Mesenchymal stem cell (in vitro differentiated cells and primary cell): Measurements from ENCODE around the gene PDHA2. TPM values are rescaled to one million over a fixed set of nuclear protein-coding genes. Genes with fewer than 3 reads are reported as not detected.

ENCODE experiments used
- DNase-seq: peaks from one replicate; pipeline ENCODE4 v3.0.0-alpha.2; 2013
- H2AFZ ChIP-seq: one replicate; pipeline ENCODE4 v1.6.1; 2013; ENCODE audit warnings: low read depth, mild to moderate bottlenecking, control low read depth, inconsistent platforms, low read length, moderate library complexity
- H2AK5ac ChIP-seq: 2 replicates; pipeline ENCODE4 v1.6.1; 2013; ENCODE audit warnings: low read length, moderate library complexity, mild to moderate bottlenecking, inconsistent platforms; ENCODE audit not compliant: severe bottlenecking
- H2BK120ac ChIP-seq: one replicate; pipeline ENCODE4 v1.6.1; 2013; ENCODE audit warnings: low read depth, mild to moderate bottlenecking, inconsistent platforms, low read length, moderate library complexity
- H2BK12ac ChIP-seq, 2 experiments: one replicate each; pipeline ENCODE4 v1.6.1; 2013; ENCODE audit warnings: inconsistent platforms in 2 of 2, low read length in 2 of 2, mild to moderate bottlenecking in 2 of 2, moderate library complexity in 2 of 2, control low read depth in 1 of 2
- H2BK15ac ChIP-seq: one replicate; pipeline ENCODE4 v1.6.1; 2013; ENCODE audit warnings: mild to moderate bottlenecking, low read depth, inconsistent platforms; ENCODE audit not compliant: poor library complexity, severe bottlenecking
- H2BK5ac ChIP-seq: 2 replicates; pipeline ENCODE4 v1.6.1; 2013; ENCODE audit warnings: low read depth, mild to moderate bottlenecking, low read length, control low read depth, inconsistent platforms; ENCODE audit not compliant: poor library complexity, severe bottlenecking
- H3K14ac ChIP-seq, 2 experiments: one replicate each; pipeline ENCODE4 v1.6.1; 2013; ENCODE audit warnings: inconsistent platforms in 2 of 2, low read length in 2 of 2, control low read depth in 1 of 2, mild to moderate bottlenecking in 1 of 2, moderate library complexity in 1 of 2
- H3K18ac ChIP-seq, 2 experiments: one replicate each; pipeline ENCODE4 v1.6.1; 2013; ENCODE audit warnings: inconsistent platforms in 2 of 2, low read length in 2 of 2, control low read depth in 1 of 2, low read depth in 1 of 2, mild to moderate bottlenecking in 1 of 2
- H3K23ac ChIP-seq, 2 experiments: one replicate each; pipeline ENCODE4 v1.6.1; 2013; ENCODE audit warnings: inconsistent platforms in 2 of 2, low read length in 2 of 2, mild to moderate bottlenecking in 2 of 2, moderate library complexity in 2 of 2, control low read depth in 1 of 2
- H3K27ac ChIP-seq: 2 replicates; pipeline ENCODE4 v1.5.1; 2013; ENCODE audit warnings: mild to moderate bottlenecking, moderate library complexity, low read length, control low read depth, inconsistent platforms; ENCODE audit not compliant: poor library complexity, severe bottlenecking
- H3K27me3 ChIP-seq, 2 experiments: 2 replicates each; pipeline versions ENCODE4 v1.6.1 to v1.7.0; 2013; ENCODE audit warnings: low read length in 2 of 2, mild to moderate bottlenecking in 2 of 2, moderate library complexity in 2 of 2, control low read depth in 1 of 2, inconsistent platforms in 1 of 2; ENCODE audit not compliant: control insufficient read depth in 1 of 2, insufficient read depth in 1 of 2
- H3K36me3 ChIP-seq, 2 experiments: 2 replicates each; pipeline versions ENCODE4 v1.6.1 to v1.7.0; 2013; ENCODE audit warnings: low read length in 2 of 2, control low read depth in 1 of 2, inconsistent platforms in 1 of 2, low read depth in 1 of 2, mild to moderate bottlenecking in 1 of 2; ENCODE audit not compliant: insufficient read depth in 2 of 2, control insufficient read depth in 1 of 2
- H3K4ac ChIP-seq, 2 experiments: one replicate each; pipeline ENCODE4 v1.6.1; 2013; ENCODE audit warnings: inconsistent platforms in 2 of 2, low read length in 2 of 2, mild to moderate bottlenecking in 2 of 2, moderate library complexity in 2 of 2, control low read depth in 1 of 2, low read depth in 1 of 2
- H3K4me1 ChIP-seq: 2 replicates; pipeline ENCODE4 v1.6.1; 2013; ENCODE audit warnings: low read depth, low read length, control low read depth; ENCODE audit not compliant: control insufficient read depth, insufficient read depth
- H3K4me2 ChIP-seq: 2 replicates; pipeline ENCODE4 v1.6.1; 2013; ENCODE audit warnings: low read length, mild to moderate bottlenecking, inconsistent platforms; ENCODE audit not compliant: poor library complexity, severe bottlenecking
- H3K4me3 ChIP-seq, 2 experiments: 2 replicates each; pipeline versions ENCODE4 v1.5.1 to v1.7.0; 2013; ENCODE audit warnings: low read length in 2 of 2, mild to moderate bottlenecking in 2 of 2, control low read depth in 1 of 2, low read depth in 1 of 2; ENCODE audit not compliant: insufficient read depth in 1 of 2
- H3K79me1 ChIP-seq: replicated peaks from 2 replicates; pipeline ENCODE4 v1.6.1; 2013; ENCODE audit warnings: mild to moderate bottlenecking, control low read depth, low read length, inconsistent platforms; ENCODE audit not compliant: poor library complexity, severe bottlenecking
- H3K9ac ChIP-seq: 2 replicates; pipeline ENCODE4 v1.7.0; 2013; ENCODE audit warnings: mild to moderate bottlenecking, low read length, moderate library complexity
- H3K9me3 ChIP-seq: 2 replicates; pipeline ENCODE4 v1.7.0; 2013; ENCODE audit warnings: mild to moderate bottlenecking, low read length; ENCODE audit not compliant: control insufficient read depth
- H4K8ac ChIP-seq: one replicate; pipeline ENCODE4 v1.6.1; 2013; ENCODE audit warnings: inconsistent platforms, mild to moderate bottlenecking, low read length, moderate library complexity
- H4K91ac ChIP-seq: one replicate; pipeline ENCODE4 v1.6.1; 2013; ENCODE audit warnings: mild to moderate bottlenecking, low read length, inconsistent platforms
- WGBS: methylation state at CpG from one replicate; pipeline ENCODE4 v1.1.7; 2013; ENCODE audit warnings: mixed read lengths; 5-methylcytosine and 5-hydroxymethylcytosine counted together
- polyA plus RNA-seq, 2 experiments: library from polyadenylated mRNA; stranded (reverse); fragments of 200-250 nt; gene quantifications; one replicate each; pipeline ENCODE4 v1.2.3, GENCODE V29; 2013

PDHA2 gene
- polyA plus RNA-seq (2013, experiment 1 of 2), result not detected
- not detected for polyA plus RNA-seq (2013, experiment 2 of 2)

DNA sequence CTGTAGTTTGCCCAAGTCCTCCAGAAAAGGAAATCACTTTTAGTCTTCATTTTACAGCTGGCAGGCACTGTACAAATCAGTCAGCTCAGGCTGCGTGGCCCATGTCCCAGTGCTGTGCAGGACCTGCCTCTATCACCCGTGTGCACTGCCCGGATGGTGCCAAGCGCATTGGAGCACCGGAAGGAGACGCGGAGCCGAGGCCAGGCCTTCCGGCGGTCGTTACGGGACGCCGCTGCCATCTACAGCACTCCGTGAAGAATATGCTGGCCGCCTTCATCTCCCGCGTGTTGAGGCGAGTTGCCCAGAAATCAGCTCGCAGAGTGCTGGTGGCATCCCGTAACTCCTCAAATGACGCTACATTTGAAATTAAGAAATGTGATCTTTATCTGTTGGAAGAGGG, at the start of gene PDHA2:
PDHA2 (plus strand) TSS at position 203 of the 400 bp plus-strand sequence; CDS start at position 261, 58 bp downstream.
- Histone ChIP-seq H3K23ac (no peak within 1 kb of the TSS), H3K4ac (no peak within 1 kb of the TSS), H2BK15ac (no peak within 1 kb of the TSS), H3K4me1 (no peaks in the 10 kb centered on the region), H3K18ac (no peak within 1 kb of the TSS), H2BK5ac (no peak within 1 kb of the TSS), H3K79me1 (no peaks in the 10 kb centered on the region), H3K27ac (no peak within 1 kb of the TSS), H2AFZ (no peak within 1 kb of the TSS), H2BK12ac (no peak within 1 kb of the TSS), H4K8ac (no peak within 1 kb of the TSS), H3K9me3 (peaks cover 9% of the 10 kb centered on the region), H2AK5ac (no peak within 1 kb of the TSS), H3K27me3 (no peaks in the 10 kb centered on the region), H2BK120ac (no peak within 1 kb of the TSS), H3K36me3 (no peaks in the 10 kb centered on the region), H3K9ac (no peak within 1 kb of the TSS), H3K4me2 (no peak within 1 kb of the TSS), H3K4me3 (no peak within 1 kb of the TSS), H4K91ac (no peak within 1 kb of the TSS), H3K14ac (no peak within 1 kb of the TSS)
- 96% methylated on average over 22 of the region's 22 CpGs for WGBS
- DNase-seq, result no peak

DNA sequence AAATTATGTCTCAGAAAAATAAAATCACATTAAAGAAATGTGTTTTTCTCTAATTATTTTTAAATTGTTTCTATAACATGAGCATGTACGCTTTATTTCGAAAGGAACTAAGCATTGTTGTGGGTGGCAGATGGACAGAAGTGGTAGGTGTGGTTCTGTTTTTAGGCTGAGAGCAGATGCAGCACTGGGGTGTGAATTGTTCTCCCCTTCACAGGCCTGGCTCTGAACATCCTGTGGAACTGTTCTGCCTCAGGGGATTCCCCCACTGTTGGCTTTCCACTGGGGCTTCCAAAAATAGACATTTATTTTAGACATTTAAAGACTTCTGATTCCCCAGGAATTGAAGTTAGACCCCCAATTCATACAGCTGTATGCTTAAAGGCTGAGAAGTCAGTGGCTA, 41.9 kb upstream of the PDHA2 start:
- 76% methylated on average over 2 of the region's 2 CpGs for WGBS
- Histone ChIP-seq H3K36me3 (no peaks in the 10 kb centered on the region), H2BK12ac (no peak overlapping the region), H2AFZ (no peak overlapping the region), H3K27ac (no peak overlapping the region), H2BK15ac (no peak overlapping the region), H4K8ac (no peak overlapping the region), H3K23ac (no peak overlapping the region), H3K18ac (no peak overlapping the region), H3K4me3 (no peak overlapping the region), H2BK5ac (no peak overlapping the region), H3K4me2 (no peak overlapping the region), H3K9ac (no peak overlapping the region), H2BK120ac (no peak overlapping the region), H3K79me1 (no peaks in the 10 kb centered on the region), H3K9me3 (peaks cover 7% of the 10 kb centered on the region), H3K4me1 (no peaks in the 10 kb centered on the region), H3K14ac (no peak overlapping the region), H3K4ac (no peak overlapping the region), H3K27me3 (no peaks in the 10 kb centered on the region), H2AK5ac (no peak overlapping the region), H4K91ac (no peak overlapping the region)
- DNase-seq, result no peak

DNA sequence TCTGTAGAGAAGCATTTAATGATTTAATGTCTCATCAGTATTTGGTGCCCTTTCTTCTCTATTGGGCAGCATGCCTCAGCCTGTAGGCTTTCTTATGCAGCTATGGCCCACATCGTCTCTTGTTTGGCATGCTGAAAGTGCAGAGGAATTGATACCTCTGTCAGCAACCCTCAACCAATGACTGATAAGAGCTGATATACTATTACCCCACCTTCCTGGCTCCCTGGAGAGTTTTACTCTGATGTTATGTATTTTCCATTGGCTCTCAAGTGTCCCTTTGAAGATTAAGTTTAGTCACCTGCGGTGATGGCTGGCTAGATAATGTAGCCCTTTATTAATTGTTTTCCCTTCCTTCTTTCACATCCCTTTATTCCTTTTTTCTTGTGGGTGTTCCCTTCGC, 41.2 kb upstream of the PDHA2 start:
- no peak for DNase-seq
- H3K18ac ChIP-seq, result no peak overlapping the region
- no peak overlapping the region for H3K23ac ChIP-seq
- H3K9me3 ChIP-seq, result peaks cover 7% of the 10 kb centered on the region
- H3K9ac ChIP-seq, result no peak overlapping the region
- H3K36me3 ChIP-seq, result no peaks in the 10 kb centered on the region
- H2BK15ac ChIP-seq, result no peak overlapping the region
- H3K27me3 ChIP-seq, result no peaks in the 10 kb centered on the region
- no peaks in the 10 kb centered on the region for H3K4me1 ChIP-seq
- H3K27ac ChIP-seq, result no peak overlapping the region
- H3K14ac ChIP-seq, result no peak overlapping the region
- no peak overlapping the region for H4K8ac ChIP-seq
- H2AK5ac ChIP-seq, result no peak overlapping the region
- no peak overlapping the region for H3K4me3 ChIP-seq
- 50% methylated on average over 2 of the region's 3 CpGs for WGBS
- no peak overlapping the region for H3K4me2 ChIP-seq
- no peak overlapping the region for H2BK120ac ChIP-seq
- no peak overlapping the region for H4K91ac ChIP-seq
- H2AFZ ChIP-seq, result no peak overlapping the region
- H2BK12ac ChIP-seq, result no peak overlapping the region
- H3K79me1 ChIP-seq, result no peaks in the 10 kb centered on the region
- H3K4ac ChIP-seq, result no peak overlapping the region
- no peak overlapping the region for H2BK5ac ChIP-seq

DNA sequence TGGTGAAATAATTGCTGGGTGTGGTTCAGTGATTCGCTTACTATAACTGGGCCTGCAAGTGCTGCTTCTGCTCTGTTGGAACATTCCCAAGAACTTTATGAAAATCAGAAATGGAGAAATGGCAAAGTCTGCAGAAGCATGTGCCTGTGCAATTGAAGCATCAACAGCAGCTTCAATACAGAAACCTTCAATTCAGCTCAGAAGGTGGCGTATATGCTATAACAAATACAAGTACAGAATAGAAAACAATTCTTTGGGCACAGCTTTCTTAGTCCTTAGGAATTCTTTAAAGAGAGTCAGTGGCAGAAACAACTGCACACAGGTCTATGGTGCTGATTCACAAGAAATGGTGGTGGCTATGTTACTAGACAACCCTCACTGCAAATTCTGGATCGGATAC, 18.0 kb upstream of the PDHA2 start:
- no peak overlapping the region for H3K9ac ChIP-seq
- H3K4ac ChIP-seq, result no peak overlapping the region
- DNase-seq, result no peak
- no peak overlapping the region for H4K91ac ChIP-seq
- no peak overlapping the region for H2BK15ac ChIP-seq
- no peak overlapping the region for H3K4me2 ChIP-seq
- no peak overlapping the region for H4K8ac ChIP-seq
- no peak overlapping the region for H3K14ac ChIP-seq
- H3K18ac ChIP-seq, result no peak overlapping the region
- no peak overlapping the region for H3K4me3 ChIP-seq
- no peak overlapping the region for H2BK120ac ChIP-seq
- no peaks in the 10 kb centered on the region for H3K79me1 ChIP-seq
- no peaks in the 10 kb centered on the region for H3K36me3 ChIP-seq
- H3K4me1 ChIP-seq, result no peaks in the 10 kb centered on the region
- no peak overlapping the region for H3K23ac ChIP-seq
- no peak overlapping the region for H2AFZ ChIP-seq
- H2AK5ac ChIP-seq, result no peak overlapping the region
- no peaks in the 10 kb centered on the region for H3K9me3 ChIP-seq
- no peak overlapping the region for H2BK12ac ChIP-seq
- no peak overlapping the region for H2BK5ac ChIP-seq
- no peak overlapping the region for H3K27ac ChIP-seq
- no peaks in the 10 kb centered on the region for H3K27me3 ChIP-seq
- WGBS, result 92% methylated on average over 1 of the region's 3 CpGs
